Left cardiac atrium (tissue), 4 donors: ENCODE measurements around the gene FCRL3. TPM values are rescaled to one million over a fixed set of nuclear protein-coding genes. Genes with fewer than 3 reads are reported as not detected.

ENCODE experiments used
- ATAC-seq, 2 donors: fragments of 200-7000 bp; cut with Tn5 transposase; one replicate each; pipeline ENCODE4 v1.9.1; 2020; ENCODE audit warnings: mild to moderate bottlenecking in 2 of 2, moderate library complexity in 2 of 2
- DNase-seq: peaks from one replicate; pipeline ENCODE4 v3.0.0-alpha.2; 2020
- intact Hi-C, 2 donors: fragments of 100-400 bp; cut with DNase I; formaldehyde crosslinking; loops; one replicate each; pipeline versions ENCODE4 v1.14.1 to v1.15.1; 2022 to 2023
- total RNA-seq, 2 donors: library from RNA; stranded (reverse); fragmentation: NEBNext Ultra II Directional; extraction: Animal tissue kit (Norgen Biotek cat#: 25700); gene quantifications; one replicate each; pipeline ENCODE4 v1.2.1, GENCODE V29; 2021
- donor health status: DM: no; HTN: yes; CAD: no.
- donor health status: DM: no; HTN: yes; CAD: no; lungs with severe emphysema.
- donor health status: DM: yes; HTN: yes; CAD: no.
- donor health status: Dilated cardiomyopathy.

FCRL3 gene
- total RNA-seq, 2 donors from 2014 or later: 0.10 to 0.24 TPM

DNA sequence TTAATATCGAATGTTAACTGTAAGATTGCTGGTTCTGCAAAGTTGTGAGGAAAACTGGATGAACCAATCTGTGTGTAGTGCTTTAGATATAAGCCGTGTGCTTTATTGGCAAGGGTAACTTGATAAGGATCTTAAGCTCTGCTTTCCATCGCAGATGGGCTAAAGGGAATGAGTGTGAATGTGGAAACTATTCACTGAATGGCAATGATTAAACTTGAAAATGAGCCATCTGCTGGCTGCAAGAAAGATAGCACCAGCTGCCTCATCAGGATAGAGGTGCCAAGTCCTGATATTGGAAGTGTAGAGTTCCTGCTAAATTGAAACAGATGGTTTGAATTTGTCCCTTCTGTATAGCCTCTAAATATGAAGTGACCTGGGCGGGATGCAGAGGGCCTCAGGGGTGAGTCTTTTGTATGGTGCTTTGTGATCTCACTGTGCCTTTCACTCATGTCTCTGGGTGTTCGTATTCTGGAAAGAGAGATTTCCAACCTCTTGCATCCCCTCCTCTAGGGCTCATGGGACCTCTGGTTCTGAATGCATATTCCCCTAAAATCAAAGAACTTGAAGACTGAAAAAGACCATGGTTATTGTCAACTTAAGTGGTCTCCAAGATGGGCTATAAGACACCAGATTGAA, 9.2 kb downstream of the FCRL3 start:
- intact Hi-C loops: no loop called here
- no peak for ATAC-seq
- DNase-seq: no peak

DNA sequence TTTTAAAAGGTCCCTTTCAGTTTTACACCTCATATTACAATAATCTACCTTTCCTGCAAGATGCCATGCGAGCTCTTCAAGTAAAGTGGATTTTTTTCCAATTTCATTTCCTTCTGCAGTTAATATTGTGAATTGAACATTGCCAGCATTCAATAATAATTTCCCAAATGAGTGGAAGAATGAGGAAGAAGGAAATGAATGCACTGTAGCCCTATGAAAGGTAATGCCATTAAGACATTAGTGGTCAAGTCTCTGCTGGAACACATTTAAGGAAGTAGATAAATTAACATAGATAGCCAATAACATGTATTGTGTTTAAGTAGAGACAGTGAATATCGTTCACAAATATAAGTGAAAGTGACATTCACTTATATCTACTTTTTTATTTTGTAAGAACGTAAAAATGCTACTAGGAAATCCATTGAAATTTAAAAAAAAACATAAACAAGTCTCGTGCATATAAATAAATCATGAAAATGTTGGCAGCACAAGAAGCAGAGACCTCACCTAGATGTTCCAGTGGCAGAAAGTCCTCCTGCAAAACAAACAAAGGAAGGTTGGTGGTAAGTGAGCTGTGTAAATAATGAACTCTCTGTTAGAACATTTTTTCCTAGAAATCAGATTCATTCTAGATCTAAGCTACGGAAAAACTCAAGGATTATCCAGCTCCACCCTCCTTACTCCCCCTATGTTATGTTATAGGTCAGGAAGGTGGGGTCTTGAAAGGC, 17.7 kb downstream of the FCRL3 start:
- DNase-seq (no peak), ATAC-seq (no peak)
- intact Hi-C loops: loop anchor here in 1 of 2 donors (10.0 kb wide), 1 partner anchor 1682 kb away; no protein-coding TSS in a partner anchor

DNA sequence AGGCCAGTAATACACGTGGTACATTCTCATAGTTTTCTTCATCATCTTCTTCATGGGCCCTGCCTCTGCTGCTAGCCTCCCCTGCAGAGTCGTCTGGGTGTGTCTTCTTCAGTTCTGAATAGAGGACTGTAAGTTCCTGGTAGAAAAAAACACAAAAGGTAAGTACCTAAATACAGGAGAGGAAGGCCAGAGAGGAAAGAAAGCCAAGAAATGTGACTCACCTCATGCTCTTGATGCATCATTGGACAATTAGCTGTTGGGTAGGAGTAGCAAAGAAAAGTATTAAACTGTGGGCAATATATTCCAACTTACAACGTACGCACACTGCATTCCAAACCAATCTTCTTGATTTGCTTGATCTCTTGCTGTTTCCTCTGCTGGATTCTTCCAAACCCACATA, 21.8 kb downstream of the FCRL3 start:
- ATAC-seq (no peak), DNase-seq (no peak)
- intact Hi-C loops: no loop called here

DNA sequence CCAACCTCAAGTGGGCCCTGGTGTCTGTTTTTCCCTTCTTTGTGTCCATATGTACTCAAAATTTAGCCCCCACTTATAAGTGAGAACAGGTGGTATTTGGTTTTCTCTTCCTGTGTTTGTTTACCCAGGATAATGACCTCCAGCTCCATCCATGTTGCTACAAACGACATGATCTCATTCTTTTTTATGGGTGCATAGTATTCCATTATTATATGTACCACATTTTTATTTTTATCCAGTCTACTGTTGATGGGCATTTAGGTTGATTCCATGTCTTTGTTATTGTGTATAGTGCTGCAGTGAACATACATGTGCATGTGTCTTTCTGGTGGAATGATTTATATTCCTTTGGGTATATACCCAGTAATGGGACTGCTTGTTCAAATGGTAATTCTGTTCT, 27.6 kb downstream of the FCRL3 start:
- ATAC-seq (no peak), DNase-seq (no peak)
- intact Hi-C loops: no loop called here

DNA sequence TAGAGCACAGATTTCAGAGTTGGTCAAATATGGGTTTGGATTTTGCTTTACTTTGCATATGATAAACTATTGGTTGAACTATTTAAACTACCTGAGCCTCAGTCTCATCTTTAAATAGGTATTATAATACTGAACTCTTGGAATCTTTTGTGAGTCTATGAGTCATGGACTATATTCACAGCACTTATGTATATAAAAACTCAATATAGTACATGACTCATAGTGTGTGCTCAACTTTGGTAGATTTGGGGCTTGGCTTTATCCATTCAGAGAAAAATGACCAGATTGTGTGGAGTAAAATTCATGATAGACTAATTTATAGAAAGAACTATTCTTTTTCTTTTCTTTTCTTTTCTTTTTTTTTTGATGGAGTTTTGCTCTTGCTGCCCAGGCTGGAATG, 28.7 kb downstream of the FCRL3 start:
- DNase-seq (no peak), ATAC-seq (no peak)
- intact Hi-C loops: no loop called here

DNA sequence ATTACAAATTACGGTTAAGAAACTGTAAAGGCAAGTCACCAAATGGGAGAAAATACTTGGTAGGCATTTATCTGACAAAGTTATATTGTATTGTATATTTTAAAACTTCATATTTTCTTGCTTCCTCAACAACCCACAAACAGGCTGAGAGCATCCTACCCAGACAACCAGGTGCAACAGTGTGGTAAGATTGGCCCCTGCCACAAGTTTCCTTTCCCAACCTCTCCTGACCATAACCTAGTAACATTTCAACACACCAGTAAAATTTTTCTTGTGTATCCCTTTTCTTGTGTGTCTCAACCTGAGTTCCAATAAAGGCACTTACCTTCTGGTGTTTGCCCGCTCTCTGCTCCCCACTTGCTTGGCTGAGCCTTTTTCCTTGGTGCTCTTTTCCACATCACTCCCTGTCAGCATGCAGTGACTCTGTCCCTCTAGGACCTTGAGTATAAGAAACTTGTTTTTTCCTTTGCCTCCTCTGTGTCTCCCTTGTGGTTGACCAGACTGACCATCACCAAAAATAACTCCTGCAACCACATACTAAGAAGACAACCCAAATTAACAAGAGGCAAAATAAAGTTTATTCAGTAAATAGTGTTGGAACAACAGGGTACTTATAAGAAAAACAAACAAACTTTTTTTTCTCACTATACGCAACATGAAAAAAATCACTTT, 40.9 kb downstream of the FCRL3 start:
- intact Hi-C loops: no loop called here
- ATAC-seq: no peak
- no peak for DNase-seq

DNA sequence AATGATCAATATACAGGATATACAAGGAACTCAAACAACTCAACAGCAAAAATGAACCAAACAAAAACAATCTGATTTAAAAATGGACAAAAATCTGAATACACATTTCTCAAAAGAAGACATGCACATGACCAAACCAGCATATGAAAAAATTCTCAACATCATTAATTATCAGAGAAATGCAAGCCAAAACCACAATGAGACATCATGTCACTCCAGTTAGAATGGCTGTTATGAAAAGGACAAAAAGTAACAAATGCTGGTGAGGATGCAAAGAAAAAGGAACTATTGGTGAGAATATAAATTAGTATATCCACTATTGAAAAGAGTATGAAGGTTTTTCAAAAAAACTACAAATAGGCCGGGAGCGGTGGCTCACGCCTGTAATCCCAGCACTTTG, 42.0 kb downstream of the FCRL3 start:
- ATAC-seq (no peak), DNase-seq (no peak)
- intact Hi-C loops: no loop called here

DNA sequence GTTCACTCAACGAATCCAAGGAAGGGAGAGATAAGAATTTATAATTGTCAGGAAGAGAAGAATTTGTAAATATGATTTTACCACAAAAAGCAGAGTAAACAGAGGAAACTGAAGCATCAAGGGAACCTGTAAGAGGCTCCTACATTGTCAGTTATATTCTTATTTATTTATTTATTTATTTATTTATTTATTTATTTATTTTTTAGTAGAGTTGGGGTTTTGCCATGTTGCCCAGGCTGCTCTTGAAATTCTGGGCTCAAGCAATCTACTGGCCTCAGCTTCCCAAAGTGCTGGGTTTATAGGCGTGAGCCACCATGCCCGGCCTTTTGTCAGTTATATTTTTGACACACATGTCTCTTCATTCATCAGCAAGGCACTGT, 47.1 kb downstream of the FCRL3 start:
- DNase-seq (no peak), ATAC-seq (no peak)
- intact Hi-C loops: no loop called here

DNA sequence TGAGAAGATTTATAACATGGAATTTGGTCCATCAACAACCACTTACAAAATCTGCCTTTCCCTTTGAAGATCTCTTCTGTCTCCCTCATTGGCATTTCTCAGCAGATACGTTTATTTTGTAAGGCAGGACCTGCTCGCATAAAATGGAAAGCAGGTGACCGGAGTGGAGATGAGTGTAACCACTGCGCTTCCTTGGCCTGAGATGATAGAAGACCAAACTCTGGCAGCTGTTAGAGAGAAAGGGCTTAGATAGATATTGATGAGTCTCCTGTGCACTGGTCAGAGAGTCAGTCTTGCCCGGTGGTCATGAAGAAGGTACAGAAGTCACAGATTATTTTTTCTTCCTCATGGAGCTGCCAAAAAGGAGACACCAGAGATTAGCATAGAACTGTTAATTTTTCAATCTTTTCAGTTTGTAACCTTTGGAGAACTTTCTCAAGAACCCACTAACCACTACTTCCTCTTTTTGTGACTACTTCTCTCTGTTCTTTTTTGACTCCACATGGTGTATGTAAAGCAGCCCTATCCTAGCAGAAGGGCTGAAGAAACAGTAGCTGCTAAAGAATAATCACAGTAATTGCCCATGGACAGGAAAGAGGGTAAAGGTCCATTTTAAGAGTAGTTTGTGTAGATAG, 47.6 kb downstream of the FCRL3 start:
- no peak for ATAC-seq
- no peak for DNase-seq
- intact Hi-C loops: no loop called here

DNA sequence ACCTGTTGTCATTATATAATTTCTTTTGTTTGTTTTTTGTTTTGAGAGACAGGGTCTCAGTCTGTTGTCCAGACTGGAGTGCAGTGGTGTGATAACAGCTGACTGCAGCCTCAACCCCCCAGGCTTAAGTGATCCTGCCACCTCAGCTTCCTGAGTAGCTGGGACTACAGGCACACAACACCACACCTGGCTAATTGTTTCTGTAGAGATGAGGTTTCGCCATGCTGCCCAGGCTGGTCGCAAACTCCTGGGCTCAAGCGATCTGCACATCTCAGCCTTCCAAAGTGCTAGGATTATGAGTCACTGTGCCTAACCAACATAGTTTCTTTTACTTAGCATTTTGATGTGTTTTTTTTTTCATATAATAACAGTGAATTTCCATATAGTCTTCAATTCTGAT, 52.3 kb downstream of the FCRL3 start:
- DNase-seq (no peak), ATAC-seq (no peak)
- intact Hi-C loops: no loop called here

DNA sequence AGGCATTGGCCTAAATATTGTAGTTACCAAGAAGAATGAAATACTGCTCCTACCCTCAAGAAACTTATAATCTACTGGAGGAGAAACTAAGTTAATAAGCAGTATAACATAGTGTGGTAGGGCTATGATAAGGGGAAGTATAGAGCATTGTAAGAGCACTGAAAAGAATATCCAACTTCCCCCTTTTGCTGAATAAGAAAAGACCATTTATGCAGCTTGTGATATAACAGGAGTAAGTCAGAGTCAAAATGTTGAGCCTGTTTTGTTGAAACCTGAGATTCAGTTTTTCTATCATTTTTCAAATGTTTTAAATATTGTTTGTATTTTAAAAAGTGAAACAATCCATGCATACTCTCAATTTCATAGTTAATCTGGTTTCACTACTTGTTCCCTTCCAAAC, 54.4 kb downstream of the FCRL3 start:
- no peak for ATAC-seq
- DNase-seq: no peak
- intact Hi-C loops: no loop called here

DNA sequence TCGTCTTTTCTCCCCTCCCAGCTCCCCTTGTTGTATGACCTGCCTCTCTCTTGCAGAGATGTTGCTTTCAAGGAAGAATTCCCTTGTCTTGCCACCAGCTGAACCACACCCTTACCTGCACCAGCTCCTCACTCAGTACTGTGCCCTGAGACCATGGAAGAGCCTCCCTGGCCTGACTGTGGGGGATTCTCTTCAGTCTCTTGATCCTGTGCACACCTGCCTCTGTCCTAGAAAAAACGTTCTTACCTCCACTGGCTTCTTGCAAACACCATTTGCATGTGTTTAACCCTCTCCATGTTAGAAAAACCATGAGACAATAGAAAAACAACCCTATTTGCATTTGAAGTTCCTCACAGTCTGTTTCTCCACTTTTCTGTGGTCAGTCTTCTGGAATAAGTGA, 59.4 kb downstream of the FCRL3 start:
- no peak for ATAC-seq
- intact Hi-C loops: no loop called here
- no peak for DNase-seq

DNA sequence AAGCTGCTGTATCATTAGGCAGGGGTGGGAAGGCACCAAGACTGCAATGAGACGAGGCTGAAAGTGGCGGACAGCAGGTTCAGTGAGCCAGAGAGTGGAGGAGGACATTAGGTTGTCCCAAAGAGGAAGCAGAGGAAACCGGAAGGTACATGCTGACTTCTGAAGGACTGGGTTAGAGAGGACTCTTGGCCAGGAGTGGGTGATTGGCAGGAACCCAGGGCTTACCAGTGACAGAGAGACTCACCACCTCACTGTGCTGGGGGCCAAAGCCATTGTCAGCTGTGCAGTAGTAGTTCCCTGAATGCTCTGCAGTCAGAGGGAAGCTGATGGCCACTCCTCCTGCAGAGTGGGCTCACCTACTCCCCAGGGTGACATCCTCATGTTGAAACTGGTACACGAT, 60.8 kb downstream of the FCRL3 start:
- ATAC-seq: no peak
- no peak for DNase-seq
- intact Hi-C loops: no loop called here

DNA sequence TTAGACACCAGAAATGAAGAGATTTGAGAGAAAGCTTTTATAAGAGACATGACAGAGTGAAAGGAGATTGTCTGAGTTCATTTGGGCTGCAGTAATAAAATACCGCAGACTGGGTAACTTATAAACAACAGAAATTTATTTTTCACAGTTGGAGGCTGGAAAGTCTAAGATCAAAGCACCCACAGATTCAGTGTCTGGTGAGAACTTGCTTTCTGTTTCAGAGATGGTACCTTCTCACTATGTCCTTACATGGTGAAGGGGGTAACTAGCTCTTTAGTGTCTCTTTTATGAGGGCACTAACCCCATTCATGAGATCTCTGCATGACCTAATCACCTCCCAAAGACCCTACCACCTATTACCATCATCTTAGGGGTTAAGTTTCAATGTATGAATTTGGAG, 71.8 kb downstream of the FCRL3 start:
- ATAC-seq (no peak), DNase-seq (no peak)
- intact Hi-C loops: no loop called here

Other genes starting within 250 kb of the FCRL3 start
- under 1 TPM; 0.10 to 0.12 TPM for gene FCRL5, start 148.3 kb downstream of the FCRL3 start, total RNA-seq
- gene FCRL4, start 102.7 kb downstream of the FCRL3 start, total RNA-seq: not detected
- not detected for gene FCRL2, start 76.4 kb upstream of the FCRL3 start, total RNA-seq
- under 1 TPM in 1 of 2 donors, not detected in 1; 0.12 TPM for gene FCRL1, start 119.4 kb upstream of the FCRL3 start, total RNA-seq
- gene CD5L, start 141.0 kb upstream of the FCRL3 start, total RNA-seq: under 1 TPM in 1 of 2 donors, not detected in 1; 0.38 TPM